RWPE2 (cell line): ENCODE measurements around the gene CLEC4G.
A peak's percentile ranks its signal among the peaks of the same experiment; 100 is the strongest.

Experiments used
- ATAC-seq: fragments of 200-7000 bp; cut with Tn5 transposase; 3 replicates; pipeline ENCODE4 v1.9.1; 2021; ENCODE audit warnings: low read depth
- DNase-seq: peaks from one replicate; pipeline ENCODE4 v3.0.0-alpha.2; 2020; ENCODE audit warnings: low spot score
- H3K27ac ChIP-seq: fragments of 450-650 bp; 2 replicates; pipeline ENCODE4 v1.5.1; 2017; ENCODE audit warnings: mild to moderate bottlenecking; ENCODE audit not compliant: poor library complexity, severe bottlenecking
- H3K27me3 ChIP-seq: fragments of 250-450 bp; sonication (Bioruptor Pico); 2 replicates; pipeline ENCODE4 v1.5.1; 2021; ENCODE audit warnings: mild to moderate bottlenecking, moderate library complexity; ENCODE audit not compliant: insufficient read depth, poor library complexity, severe bottlenecking
- H3K36me3 ChIP-seq: fragments of 250-450 bp; sonication (Bioruptor Pico); 2 replicates; pipeline ENCODE4 v1.5.1; 2020; ENCODE audit warnings: low read depth, mild to moderate bottlenecking, moderate library complexity
- H3K4me1 ChIP-seq: fragments of 250-450 bp; sonication (Bioruptor Pico); 2 replicates; pipeline ENCODE4 v1.5.1; 2021; ENCODE audit warnings: mild to moderate bottlenecking, moderate library complexity; ENCODE audit not compliant: insufficient read depth, poor library complexity, severe bottlenecking
- H3K4me3 ChIP-seq: fragments of 250-450 bp; sonication (Bioruptor Pico); 2 replicates; pipeline ENCODE4 v1.5.1; 2021; ENCODE audit warnings: mild to moderate bottlenecking, moderate library complexity; ENCODE audit not compliant: severe bottlenecking
- H3K9me3 ChIP-seq: fragments of 250-450 bp; sonication (Bioruptor Pico); 2 replicates; pipeline ENCODE4 v1.5.1; 2021; ENCODE audit warnings: mild to moderate bottlenecking, moderate library complexity; ENCODE audit not compliant: severe bottlenecking
- CTCF ChIP-seq: fragments of 450-650 bp; IDR thresholded peaks from one replicate; pipeline ENCODE4 v1.5.1; 2017; ENCODE audit warnings: mild to moderate bottlenecking, moderate library complexity; ENCODE audit not compliant: poor library complexity, severe bottlenecking

The CLEC4G gene

DNA sequence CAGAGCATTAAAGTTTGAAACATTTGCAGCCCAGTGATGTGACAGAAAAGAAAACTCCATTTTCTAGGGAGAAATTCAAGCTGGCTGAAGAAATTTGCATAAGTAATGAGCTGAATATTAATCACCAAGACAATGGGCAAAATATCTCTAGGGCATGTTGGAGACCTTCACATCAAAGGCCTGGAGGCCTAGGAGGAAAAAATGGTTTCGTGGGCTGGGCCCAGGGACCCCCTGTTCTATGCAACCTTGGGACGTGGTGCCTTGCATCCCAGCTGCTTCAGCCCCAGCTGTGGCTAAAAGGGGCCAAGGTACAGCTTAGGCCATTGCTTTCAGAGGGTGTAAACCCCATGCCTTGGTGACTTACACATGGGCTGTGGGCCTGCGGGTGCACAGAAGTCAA lies 25.4 kb upstream of the CLEC4G start:
- no peaks in the 10 kb centered on the region for H3K4me1 ChIP-seq
- DNase-seq = no peak
- no peak overlapping the region for H3K4me3 ChIP-seq
- H3K36me3 ChIP-seq = no peaks in the 10 kb centered on the region
- no peak for ATAC-seq
- no peak for TF ChIP-seq CTCF
- no peaks in the 10 kb centered on the region for H3K27me3 ChIP-seq
- H3K27ac ChIP-seq = no peak overlapping the region
- peaks cover 18% of the 10 kb centered on the region for H3K9me3 ChIP-seq

DNA sequence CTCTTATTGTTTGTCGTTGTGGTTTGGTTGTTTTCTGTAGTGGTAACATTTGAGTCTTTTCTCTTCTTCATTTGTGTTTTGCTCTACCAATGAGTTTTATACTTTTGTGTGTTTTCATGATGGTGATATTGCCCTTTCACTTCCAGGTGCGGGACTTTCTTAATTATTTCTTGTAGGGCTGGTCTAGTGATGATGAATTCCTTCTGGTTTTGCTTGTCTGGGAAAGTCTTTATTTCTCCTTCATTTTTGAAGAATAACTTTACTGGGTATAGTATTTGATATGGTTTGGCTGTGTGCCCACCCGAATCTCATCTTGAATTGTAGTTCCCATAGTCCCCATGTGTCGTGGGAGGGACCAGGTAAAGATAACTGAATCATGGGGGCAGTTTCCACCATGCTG lies 24.3 kb upstream of the CLEC4G start:
- Histone ChIP-seq H3K4me1 (no peaks in the 10 kb centered on the region), H3K4me3 (no peak overlapping the region), H3K27ac (no peak overlapping the region), H3K36me3 (no peaks in the 10 kb centered on the region), H3K27me3 (no peaks in the 10 kb centered on the region), H3K9me3 (peaks cover 18% of the 10 kb centered on the region)
- DNase-seq = no peak
- TF ChIP-seq CTCF = no peak
- ATAC-seq = no peak

- Histone ChIP-seq H3K4me1 (no peaks in the 10 kb centered on the region), H3K27me3 (no peaks in the 10 kb centered on the region), H3K36me3 (no peaks in the 10 kb centered on the region), H3K4me3 (no peak overlapping the region), H3K9me3 (no peaks in the 10 kb centered on the region), H3K27ac (no peak overlapping the region)
- no peak for TF ChIP-seq CTCF
- ATAC-seq = no peak
- DNase-seq = no peak
These were observed 19.4 kb upstream of the CLEC4G start for GRCh38 chr19:7751157-7751783.

DNA sequence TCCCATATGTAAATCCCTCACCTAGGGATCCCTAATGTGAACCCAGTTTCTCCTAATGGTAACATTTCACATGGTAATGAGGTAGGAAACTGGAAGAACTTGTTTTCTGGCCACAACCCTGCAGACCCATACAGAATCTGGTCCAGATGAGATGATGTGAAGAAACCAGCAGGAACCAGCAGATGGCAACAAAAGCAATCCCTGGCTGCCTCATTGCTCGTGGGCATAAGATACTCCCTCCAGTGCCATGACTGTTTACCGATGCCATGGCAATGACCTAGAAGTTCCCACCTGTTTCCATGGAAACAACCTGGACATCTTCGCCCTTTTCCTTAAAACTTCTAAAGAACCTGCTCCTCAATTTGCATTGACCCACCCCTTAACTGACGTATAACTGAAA lies 16.8 kb upstream of the CLEC4G start:
- no peaks in the 10 kb centered on the region for H3K36me3 ChIP-seq
- DNase-seq (no peak), ATAC-seq (0 out of 3 replicates have a peak, but pooled peaks have one; percentile 31)
- peak; percentile 36 for TF ChIP-seq CTCF
- H3K27me3 ChIP-seq = no peaks in the 10 kb centered on the region
- no peaks in the 10 kb centered on the region for H3K4me1 ChIP-seq
- H3K9me3 ChIP-seq = no peaks in the 10 kb centered on the region
- H3K4me3 ChIP-seq = no peak overlapping the region
- no peak overlapping the region for H3K27ac ChIP-seq

GRCh38 chr19:7748171-7748570 lies 16.3 kb upstream of the CLEC4G start:
- H3K4me1 ChIP-seq = no peaks in the 10 kb centered on the region

More at GRCh38 chr19:7748171-7748570, 16.3 kb upstream of the CLEC4G start:
- DNase-seq (no peak), ATAC-seq (no peak)
- Histone ChIP-seq H3K4me3 (no peak overlapping the region), H3K27ac (no peak overlapping the region), H3K9me3 (no peaks in the 10 kb centered on the region), H3K27me3 (no peaks in the 10 kb centered on the region), H3K36me3 (no peaks in the 10 kb centered on the region)
- no peak for TF ChIP-seq CTCF
